Measurements from ENCODE around the gene CACNA2D3.

GRCh38 chr3:54858093-54858785 lies 735.9 kb downstream of the CACNA2D3 start:
- TF ChIP-seq POLR2A (IDR thresholded peaks at IDR 0.05; ENCODE audit: low read depth, low read length) (no peak), POLR2AphosphoS5 (IDR thresholded peaks at IDR 0.05; ENCODE audit: low read depth, low read length) (no peak), TAF1 (IDR thresholded peaks at IDR 0.05; ENCODE audit: low read depth, low read length) (no peak)

Measured in GM12891 (cell line).